Activated T-cell treated with anti-CD3 and anti-CD28 coated beads, Interleukin-2, amount 50 U/mL, for 4 hours (primary cell): ENCODE data around the gene FGB. TPM values are rescaled to one million over a fixed set of nuclear protein-coding genes. Genes with fewer than 3 reads are reported as not detected.

Experiments
- ATAC-seq, 2 donors: fragments of 200-7000 bp; cut with Tn5 transposase; one replicate each; pipeline ENCODE4 v1.10.0; 2021
- DNase-seq: peaks from one replicate; pipeline ENCODE4 v3.0.0-alpha.2; 2020
- H3K27me3 Mint-ChIP-seq: one replicate; pipeline ENCODE4 v1.8.0; 2021; ENCODE audit warnings: low read depth, mixed read lengths
- H3K36me3 Mint-ChIP-seq: one replicate; pipeline ENCODE4 v1.8.0; 2022; ENCODE audit warnings: mixed read lengths; ENCODE audit not compliant: insufficient read depth
- H3K4me1 Mint-ChIP-seq: one replicate; pipeline ENCODE4 v1.8.0; 2021; ENCODE audit warnings: low read depth, mixed read lengths
- H3K4me3 Mint-ChIP-seq: one replicate; pipeline ENCODE4 v1.8.0; 2021; ENCODE audit warnings: mild to moderate bottlenecking, moderate library complexity, mixed read lengths
- H3K9me3 Mint-ChIP-seq: one replicate; pipeline ENCODE4 v1.8.0; 2021; ENCODE audit warnings: mixed read lengths
- total RNA-seq, 3 donors: library from RNA; stranded (reverse); gene quantifications; one replicate each; pipeline ENCODE4 v1.2.1, GENCODE V29; 2021

Gene FGB
- total RNA-seq, 3 donors from 2014 or later, result 1.6 to 1.9 (median 1.7) TPM

DNA sequence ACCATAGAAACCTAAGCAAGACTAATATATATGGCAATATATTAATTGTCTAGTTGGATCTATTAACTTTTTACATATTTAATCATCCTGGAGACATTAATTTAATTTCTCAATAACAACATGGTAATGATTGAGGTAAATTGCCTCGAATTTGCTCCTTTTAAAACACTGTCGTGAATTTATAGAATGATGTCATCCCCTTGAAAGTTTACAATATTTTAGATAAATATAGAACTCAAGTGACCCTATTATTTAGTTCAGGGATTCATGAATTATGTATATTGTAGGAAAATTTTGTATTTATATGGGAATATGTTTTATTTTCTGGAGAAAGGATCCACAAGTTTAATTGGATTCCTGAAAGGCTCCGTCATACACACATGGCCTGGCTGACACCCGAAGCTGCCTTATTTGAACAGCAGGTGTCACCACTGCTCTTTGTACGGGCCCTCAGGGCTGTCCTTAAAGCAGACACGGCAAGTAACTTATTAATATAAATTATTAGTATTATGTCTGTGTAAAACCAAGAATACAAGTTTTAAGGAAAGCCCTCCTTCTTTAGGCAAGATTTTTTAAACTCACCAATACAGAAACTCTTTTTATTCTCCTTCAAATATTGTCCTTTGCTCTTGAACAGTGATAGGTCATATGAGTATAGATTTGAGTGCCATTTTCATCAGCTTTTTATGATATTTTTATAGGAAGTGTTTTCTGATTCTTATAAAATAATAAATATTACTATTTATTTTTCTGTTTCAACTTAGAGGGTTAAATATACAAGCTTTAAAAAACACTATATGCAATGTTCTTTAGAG is 10.7 kb upstream of the FGB start:
- Mint-ChIP-seq H3K4me3 (no peak overlapping the region), H3K9me3 (no peaks in the 10 kb centered on the region), H3K27me3 (no peaks in the 10 kb centered on the region), H3K36me3 (peaks cover 9% of the 10 kb centered on the region), H3K4me1 (peaks cover 21% of the 10 kb centered on the region)
- peak; percentile 62 for DNase-seq
- peak; percentile 35 to 42 for ATAC-seq

DNA sequence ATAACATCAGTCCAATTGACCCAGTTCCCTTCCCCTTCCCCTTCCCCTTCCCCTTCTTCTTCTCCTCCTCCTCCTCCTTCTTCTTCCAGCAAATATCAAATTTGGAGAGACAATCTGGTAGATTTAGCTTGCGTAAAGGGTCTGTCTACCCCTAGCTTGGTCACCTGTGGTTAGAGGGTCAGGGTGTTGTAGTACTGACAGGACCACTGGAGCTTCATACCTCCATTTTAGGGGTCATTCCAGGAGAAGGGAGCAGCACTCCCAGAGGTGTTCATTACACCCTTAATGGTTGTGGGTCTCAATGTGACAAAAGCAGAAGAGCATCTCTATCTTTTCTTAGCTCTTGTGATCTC is 3.7 kb upstream of the FGB start:
- no peaks in the 10 kb centered on the region for H3K9me3 Mint-ChIP-seq
- ATAC-seq (no peak), DNase-seq (no peak)
- H3K4me1 Mint-ChIP-seq, result no peaks in the 10 kb centered on the region
- no peaks in the 10 kb centered on the region for H3K36me3 Mint-ChIP-seq
- H3K27me3 Mint-ChIP-seq, result peaks cover 3% of the 10 kb centered on the region
- H3K4me3 Mint-ChIP-seq, result no peak overlapping the region

DNA sequence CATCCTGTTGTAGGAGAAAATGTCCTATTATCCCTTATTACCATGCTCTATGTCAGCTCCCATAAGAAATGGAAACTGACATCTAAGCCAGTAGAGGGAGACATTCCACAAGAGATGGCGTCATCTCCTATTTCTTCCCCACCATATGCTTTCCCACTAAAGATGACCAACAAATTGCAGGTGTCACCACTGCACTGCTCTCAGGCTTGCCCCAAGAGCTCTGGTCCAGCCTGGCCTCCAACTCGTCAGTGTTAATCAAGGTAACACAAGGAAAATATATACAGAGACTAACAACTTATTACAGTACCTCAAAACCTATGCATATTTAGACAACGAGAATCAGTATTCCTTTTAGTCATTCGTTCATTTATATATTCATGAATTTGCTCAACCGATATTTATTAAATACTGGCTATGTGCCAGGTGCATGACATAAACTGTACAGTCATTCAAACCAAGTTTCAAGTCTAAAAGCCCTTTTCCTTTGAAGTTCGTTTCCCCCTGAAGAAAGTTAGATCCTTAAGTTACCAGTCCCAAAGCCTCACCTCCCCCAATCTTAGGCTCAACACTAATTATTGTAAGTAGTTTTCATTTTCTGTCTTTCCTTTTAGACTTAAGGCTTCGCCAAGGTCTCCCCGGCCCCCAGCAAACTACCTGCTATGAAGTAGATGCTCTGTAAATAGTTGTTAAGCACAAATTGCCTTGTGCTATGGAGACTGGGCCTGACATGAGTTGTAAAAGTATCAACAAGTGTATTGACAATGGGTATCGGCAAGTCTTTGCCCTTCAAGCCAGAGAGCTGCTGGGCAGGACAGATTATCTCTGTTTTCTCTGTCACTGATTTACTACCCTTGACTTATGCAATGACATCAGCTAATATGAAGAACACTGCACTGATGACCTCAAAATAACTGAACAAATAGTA is 3.1 kb upstream of the FGB start:
- Mint-ChIP-seq H3K9me3 (no peaks in the 10 kb centered on the region), H3K4me1 (no peaks in the 10 kb centered on the region), H3K36me3 (no peaks in the 10 kb centered on the region), H3K27me3 (peaks cover 3% of the 10 kb centered on the region), H3K4me3 (no peak overlapping the region)
- ATAC-seq, result no peak
- no peak for DNase-seq

DNA sequence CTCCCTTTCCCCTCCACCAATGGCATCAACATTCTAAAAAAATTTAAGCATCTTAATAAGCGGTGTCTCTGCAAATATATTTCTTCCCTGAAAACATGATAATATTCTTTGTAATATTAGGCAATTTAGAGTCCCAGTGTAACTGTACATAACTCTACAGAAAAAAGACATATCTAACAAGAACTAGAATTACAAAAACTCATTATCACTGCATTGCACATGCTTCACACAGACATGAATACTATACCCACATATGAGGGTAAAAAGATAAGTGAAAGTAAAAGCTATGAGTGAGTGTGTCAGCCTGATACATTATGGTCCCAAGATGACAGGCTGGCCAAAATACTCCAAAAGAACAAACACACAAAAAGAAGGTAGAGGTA is 2.4 kb upstream of the FGB start:
- H3K9me3 Mint-ChIP-seq, result no peaks in the 10 kb centered on the region
- DNase-seq, result no peak
- H3K4me1 Mint-ChIP-seq, result no peaks in the 10 kb centered on the region
- H3K4me3 Mint-ChIP-seq, result no peak overlapping the region
- no peaks in the 10 kb centered on the region for H3K36me3 Mint-ChIP-seq
- peaks cover 3% of the 10 kb centered on the region for H3K27me3 Mint-ChIP-seq
- ATAC-seq, result peak in 1 of 2 donors; percentile 34

DNA sequence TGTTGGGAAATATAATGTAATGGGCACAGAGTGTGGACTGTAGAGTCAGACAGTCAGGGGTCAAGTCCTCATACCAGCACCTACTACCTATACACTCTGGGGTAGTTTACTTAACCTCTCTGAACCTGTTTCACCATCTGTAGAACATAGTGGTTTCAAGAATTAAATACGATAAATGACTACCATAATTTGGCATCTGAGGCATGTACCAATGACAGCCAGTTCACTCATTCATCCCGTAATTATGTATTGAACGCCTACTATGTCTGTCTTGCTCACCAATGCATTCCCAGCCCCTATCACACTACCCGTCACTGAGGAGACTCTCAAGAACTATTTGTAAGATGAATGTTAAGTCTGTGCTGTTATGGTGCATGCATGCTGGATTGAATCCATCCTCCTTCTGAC is 2.0 kb upstream of the FGB start:
- Mint-ChIP-seq H3K36me3 (no peaks in the 10 kb centered on the region), H3K9me3 (no peaks in the 10 kb centered on the region), H3K27me3 (peaks cover 3% of the 10 kb centered on the region), H3K4me1 (no peaks in the 10 kb centered on the region), H3K4me3 (no peak overlapping the region)
- DNase-seq (no peak), ATAC-seq (no peak)

DNA sequence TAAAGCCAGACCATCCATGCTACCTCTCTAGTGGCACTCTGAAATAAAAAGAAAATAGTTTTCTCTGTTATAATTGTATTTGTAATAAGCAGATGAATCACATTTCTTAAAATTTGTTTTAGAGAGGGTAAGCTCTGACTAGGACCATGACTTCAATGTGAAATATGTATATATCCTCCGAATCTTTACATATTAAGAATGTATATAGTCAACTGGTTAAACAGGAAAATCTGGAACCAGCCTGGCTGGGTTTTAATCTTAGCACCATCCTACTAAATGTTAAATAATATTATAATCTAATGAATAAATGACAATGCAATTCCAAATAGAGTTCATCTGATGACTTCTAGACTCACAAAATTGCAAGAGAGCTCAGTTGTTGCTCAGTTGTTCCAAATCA is 1.5 kb downstream of the FGB start:
- DNase-seq (no peak), ATAC-seq (no peak)
- no peaks in the 10 kb centered on the region for H3K9me3 Mint-ChIP-seq
- no peak overlapping the region for H3K4me3 Mint-ChIP-seq
- peaks cover 3% of the 10 kb centered on the region for H3K27me3 Mint-ChIP-seq
- H3K36me3 Mint-ChIP-seq, result no peaks in the 10 kb centered on the region
- no peaks in the 10 kb centered on the region for H3K4me1 Mint-ChIP-seq

DNA sequence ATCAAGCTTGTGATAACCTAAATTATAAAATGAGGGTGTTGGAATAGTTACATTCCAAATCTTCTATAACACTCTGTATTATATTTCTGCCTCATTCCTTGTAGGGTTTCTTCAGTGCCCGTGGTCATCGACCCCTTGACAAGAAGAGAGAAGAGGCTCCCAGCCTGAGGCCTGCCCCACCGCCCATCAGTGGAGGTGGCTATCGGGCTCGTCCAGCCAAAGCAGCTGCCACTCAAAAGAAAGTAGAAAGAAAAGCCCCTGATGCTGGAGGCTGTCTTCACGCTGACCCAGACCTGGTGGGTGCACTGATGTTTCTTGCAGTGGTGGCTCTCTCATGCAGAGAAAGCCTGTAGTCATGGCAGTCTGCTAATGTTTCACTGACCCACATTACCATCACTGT is 2.9 kb downstream of the FGB start:
- DNase-seq, result no peak
- H3K36me3 Mint-ChIP-seq, result no peaks in the 10 kb centered on the region
- no peaks in the 10 kb centered on the region for H3K9me3 Mint-ChIP-seq
- H3K4me1 Mint-ChIP-seq, result no peaks in the 10 kb centered on the region
- H3K4me3 Mint-ChIP-seq, result no peak overlapping the region
- ATAC-seq, result no peak
- H3K27me3 Mint-ChIP-seq, result peaks cover 3% of the 10 kb centered on the region

DNA sequence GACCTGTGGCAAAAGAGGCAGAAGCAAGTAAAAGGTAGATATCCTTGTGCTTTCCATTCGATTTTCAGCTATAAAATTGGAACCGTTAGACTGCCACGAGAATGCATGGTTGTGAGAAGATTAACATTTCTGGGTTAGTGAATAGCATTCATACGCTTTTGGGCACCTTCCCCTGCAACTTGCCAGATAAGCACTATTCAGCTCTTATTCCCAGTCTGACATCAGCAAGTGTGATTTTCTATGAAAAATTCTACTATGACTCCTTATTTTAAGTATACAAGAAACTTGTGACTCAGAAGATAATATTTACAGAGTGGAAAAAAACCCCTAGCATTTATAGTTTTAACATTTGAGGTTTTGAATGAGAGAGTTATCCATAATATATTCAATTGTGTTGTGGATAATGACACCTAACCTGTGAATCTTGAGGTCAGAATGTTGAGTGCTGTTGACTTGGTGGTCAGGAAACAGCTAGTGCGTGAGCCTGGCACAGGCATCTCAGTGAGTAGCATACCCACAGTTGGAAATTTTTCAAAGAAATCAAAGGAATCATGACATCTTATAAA is 3.9 kb downstream of the FGB start:
- no peaks in the 10 kb centered on the region for H3K9me3 Mint-ChIP-seq
- no peaks in the 10 kb centered on the region for H3K36me3 Mint-ChIP-seq
- no peak overlapping the region for H3K4me3 Mint-ChIP-seq
- DNase-seq (no peak), ATAC-seq (no peak)
- peaks cover 3% of the 10 kb centered on the region for H3K27me3 Mint-ChIP-seq
- H3K4me1 Mint-ChIP-seq, result no peaks in the 10 kb centered on the region

DNA sequence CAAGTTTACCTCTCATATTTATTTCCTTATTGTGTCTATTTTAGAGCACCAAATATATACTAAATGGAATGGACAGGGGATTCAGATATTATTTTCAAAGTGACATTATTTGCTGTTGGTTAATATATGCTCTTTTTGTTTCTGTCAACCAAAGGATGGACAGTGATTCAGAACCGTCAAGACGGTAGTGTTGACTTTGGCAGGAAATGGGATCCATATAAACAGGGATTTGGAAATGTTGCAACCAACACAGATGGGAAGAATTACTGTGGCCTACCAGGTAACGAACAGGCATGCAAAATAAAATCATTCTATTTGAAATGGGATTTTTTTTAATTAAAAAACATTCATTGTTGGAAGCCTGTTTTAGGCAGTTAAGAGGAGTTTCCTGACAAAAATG is 6.2 kb downstream of the FGB start:
- no peaks in the 10 kb centered on the region for H3K36me3 Mint-ChIP-seq
- ATAC-seq (no peak), DNase-seq (no peak)
- no peaks in the 10 kb centered on the region for H3K27me3 Mint-ChIP-seq
- H3K4me1 Mint-ChIP-seq, result no peaks in the 10 kb centered on the region
- no peaks in the 10 kb centered on the region for H3K9me3 Mint-ChIP-seq
- no peak overlapping the region for H3K4me3 Mint-ChIP-seq

DNA sequence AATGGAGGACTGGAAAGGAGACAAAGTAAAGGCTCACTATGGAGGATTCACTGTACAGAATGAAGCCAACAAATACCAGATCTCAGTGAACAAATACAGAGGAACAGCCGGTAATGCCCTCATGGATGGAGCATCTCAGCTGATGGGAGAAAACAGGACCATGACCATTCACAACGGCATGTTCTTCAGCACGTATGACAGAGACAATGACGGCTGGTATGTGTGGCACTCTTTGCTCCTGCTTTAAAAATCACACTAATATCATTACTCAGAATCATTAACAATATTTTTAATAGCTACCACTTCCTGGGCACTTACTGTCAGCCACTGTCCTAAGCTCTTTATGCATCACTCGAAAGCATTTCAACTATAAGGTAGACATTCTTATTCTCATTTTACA is 6.8 kb downstream of the FGB start:
- Mint-ChIP-seq H3K4me1 (no peaks in the 10 kb centered on the region), H3K9me3 (no peaks in the 10 kb centered on the region), H3K36me3 (no peaks in the 10 kb centered on the region), H3K27me3 (peaks cover 4% of the 10 kb centered on the region), H3K4me3 (no peak overlapping the region)
- no peak for DNase-seq
- ATAC-seq, result no peak

DNA sequence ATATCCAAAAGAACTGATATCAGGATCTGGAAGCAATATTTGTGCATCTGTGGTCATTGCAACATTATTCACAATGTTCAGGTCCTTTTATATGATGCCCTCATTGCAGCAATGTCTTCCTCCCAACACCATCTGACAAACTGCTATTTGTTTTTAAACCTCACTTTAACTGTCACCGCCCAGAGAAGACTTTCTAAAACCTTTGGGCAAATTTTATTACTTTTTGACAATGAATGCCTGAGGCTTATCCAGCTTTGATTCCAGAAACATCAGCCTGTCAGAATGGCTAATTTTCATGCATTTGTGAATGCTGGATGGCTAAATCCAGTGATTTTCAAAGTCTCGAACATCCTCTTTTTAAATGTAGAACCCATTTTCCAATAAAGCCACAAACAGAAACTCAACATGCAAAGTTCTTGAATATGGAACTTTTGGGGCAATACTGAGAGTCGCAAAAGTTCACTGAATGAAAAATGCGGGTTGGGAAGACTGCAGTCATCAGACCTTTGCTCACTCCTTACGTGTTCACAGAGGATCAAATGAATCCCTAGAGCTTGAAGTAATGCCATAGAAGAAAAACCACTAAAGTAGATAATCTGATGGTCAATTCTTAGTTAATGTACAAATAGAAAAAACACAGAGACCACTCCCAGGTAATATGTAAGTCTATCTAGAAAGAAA is 10.5 kb downstream of the FGB start:
- H3K27me3 Mint-ChIP-seq, result peaks cover 14% of the 10 kb centered on the region
- H3K36me3 Mint-ChIP-seq, result no peaks in the 10 kb centered on the region
- H3K4me1 Mint-ChIP-seq, result no peaks in the 10 kb centered on the region
- no peaks in the 10 kb centered on the region for H3K9me3 Mint-ChIP-seq
- ATAC-seq, result no peak
- H3K4me3 Mint-ChIP-seq, result no peak overlapping the region
- DNase-seq, result no peak

DNA sequence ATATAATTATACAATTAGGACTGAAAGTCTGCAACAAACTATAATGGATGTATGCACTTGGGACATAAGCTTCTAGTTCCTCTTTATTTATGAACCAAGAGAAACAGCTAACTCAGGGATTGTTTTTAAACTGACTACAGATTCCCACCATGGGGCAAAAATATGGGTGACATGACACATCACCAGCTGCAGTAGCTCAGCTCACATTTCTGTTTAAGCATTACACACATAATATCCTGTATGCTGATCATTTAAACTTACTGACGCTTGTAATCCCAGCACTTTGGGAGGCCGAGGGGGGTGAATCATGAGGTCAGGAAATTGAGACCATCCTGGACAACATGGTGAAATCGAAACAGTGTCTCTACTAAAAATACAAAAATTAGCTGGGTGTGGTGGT is 11.5 kb downstream of the FGB start:
- Mint-ChIP-seq H3K4me1 (no peaks in the 10 kb centered on the region), H3K36me3 (no peaks in the 10 kb centered on the region), H3K9me3 (no peaks in the 10 kb centered on the region), H3K27me3 (peaks cover 19% of the 10 kb centered on the region), H3K4me3 (no peak overlapping the region)
- DNase-seq (no peak), ATAC-seq (no peak)

DNA sequence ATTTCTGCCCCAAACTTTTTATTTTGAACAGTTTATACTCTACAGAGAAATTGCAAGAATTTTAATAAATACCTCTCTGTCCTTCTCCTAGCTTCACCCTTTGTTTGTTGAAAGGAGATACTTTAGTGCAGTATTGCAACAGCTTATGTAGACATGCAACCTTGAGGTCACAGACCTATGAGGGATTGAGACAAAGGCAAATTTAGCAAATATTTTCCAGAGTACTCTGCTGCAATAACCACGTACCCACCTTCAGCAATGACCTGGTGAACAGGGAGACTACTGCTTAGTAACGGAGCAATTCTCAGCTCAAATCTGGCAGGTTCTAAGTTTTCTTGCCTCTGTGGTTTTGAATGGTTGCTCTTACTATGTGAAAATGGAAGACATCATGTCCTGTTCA is 14.5 kb downstream of the FGB start:
- no peak overlapping the region for H3K4me3 Mint-ChIP-seq

DNA sequence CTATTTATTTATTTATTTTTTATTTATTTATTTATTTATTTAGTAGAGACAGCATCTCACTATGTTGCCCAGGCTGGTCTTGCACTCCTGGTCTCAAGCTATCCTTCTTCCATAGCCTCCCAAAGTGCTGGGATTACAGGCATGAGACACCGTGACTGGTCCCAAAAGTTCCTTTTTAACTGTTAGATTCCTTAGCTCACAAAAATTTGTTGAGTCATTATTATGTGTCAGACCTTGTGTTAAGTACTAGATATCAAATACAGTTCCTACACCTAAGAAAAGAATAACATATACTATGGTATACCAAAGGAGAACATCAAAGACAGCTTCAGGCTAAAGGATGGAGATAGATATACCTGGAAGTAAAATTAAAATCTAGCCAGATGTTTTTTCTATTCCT is 16.1 kb downstream of the FGB start:
- no peak overlapping the region for H3K4me3 Mint-ChIP-seq
- DNase-seq, result no peak
- H3K4me1 Mint-ChIP-seq, result no peaks in the 10 kb centered on the region
- peaks cover 19% of the 10 kb centered on the region for H3K27me3 Mint-ChIP-seq
- H3K36me3 Mint-ChIP-seq, result no peaks in the 10 kb centered on the region
- H3K9me3 Mint-ChIP-seq, result no peaks in the 10 kb centered on the region
- ATAC-seq, result no peak

More for the DNA sequence above, 14.5 kb downstream of the FGB start:
- ATAC-seq (no peak), DNase-seq (no peak)
- no peaks in the 10 kb centered on the region for H3K9me3 Mint-ChIP-seq
- H3K36me3 Mint-ChIP-seq, result no peaks in the 10 kb centered on the region
- no peaks in the 10 kb centered on the region for H3K4me1 Mint-ChIP-seq
- H3K27me3 Mint-ChIP-seq, result peaks cover 19% of the 10 kb centered on the region
